GM18868 (cell line): ENCODE results near the gene INPP5A.

Experiments used
- ATAC-seq: cut with Tn5 transposase; IDR thresholded peaks from one replicate; pipeline ENCODE4 v1.9.1; 2021; ENCODE audit warnings: mild to moderate bottlenecking, moderate library complexity; ENCODE audit not compliant: unreplicated experiment

INPP5A gene

DNA sequence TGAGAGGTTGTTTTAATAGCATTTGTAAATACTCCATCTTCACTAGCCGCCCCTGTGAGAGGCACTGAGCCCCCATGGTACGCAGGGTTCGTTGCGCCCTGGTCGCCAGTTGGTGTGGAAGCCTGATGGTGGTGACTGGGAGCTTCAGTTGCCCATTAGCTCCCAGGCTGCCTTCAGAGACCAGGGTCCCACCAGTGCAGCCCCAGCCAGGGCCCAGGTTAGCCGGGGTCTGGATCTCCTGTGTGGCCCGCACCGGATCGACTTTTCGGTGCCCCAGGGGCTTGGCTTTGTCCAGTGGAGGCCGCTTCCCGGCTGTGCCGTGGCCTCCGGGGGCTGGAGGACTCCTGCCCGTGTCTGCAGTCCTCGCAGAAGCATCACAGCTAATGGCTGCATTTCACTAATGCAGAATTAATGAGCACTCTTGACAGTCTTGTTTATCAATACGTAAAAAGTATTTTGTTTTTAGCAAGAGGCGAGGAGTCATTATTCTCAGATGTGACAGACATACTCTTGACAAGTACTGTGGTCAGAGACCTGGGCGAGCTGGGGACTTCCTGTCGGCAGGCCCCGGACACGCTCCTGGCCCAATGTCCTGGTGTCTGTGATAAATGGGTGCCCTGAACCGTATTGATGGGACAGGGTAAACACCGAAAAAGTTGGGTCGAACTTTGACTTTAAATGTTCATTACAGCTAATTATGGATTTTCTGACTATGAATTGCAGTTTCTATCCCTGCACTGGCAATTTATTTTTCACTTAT lies 148.5 kb downstream of the INPP5A start:
- no peak for ATAC-seq

DNA sequence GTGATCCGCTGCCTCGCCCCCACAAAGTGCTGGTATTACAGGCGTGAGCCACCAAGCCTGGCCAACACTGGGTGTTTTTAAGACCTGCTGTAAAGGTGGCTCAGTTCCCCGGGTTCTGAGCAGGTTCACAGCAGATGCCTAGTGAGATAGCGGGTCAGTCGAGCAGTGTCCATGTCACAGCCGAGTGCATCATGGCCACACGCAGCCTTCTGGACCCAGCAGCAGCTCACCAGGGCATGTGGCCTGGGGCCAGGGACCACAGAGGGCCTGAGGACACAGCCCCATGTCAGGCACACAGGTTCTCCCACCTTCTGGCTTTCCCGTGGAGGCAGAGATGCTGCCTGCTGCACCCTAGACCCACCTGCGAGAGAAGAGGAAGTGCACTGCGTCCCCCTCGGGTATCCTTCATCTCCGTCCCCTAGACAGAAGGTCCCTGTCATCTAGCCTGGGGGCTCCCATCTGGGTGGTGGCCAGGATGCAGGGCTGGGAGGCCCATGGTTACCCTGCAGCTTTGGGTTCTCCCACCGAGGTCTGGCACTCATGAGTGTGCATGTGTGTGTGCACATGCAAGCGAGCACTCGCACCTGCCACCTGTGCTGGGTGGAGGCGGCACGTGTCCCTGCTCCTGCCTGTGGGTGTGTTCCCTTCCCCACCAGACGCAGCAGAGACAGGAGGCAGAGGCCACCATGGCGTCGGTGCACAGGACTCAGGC lies 149.8 kb downstream of the INPP5A start:
- ATAC-seq = no peak

DNA sequence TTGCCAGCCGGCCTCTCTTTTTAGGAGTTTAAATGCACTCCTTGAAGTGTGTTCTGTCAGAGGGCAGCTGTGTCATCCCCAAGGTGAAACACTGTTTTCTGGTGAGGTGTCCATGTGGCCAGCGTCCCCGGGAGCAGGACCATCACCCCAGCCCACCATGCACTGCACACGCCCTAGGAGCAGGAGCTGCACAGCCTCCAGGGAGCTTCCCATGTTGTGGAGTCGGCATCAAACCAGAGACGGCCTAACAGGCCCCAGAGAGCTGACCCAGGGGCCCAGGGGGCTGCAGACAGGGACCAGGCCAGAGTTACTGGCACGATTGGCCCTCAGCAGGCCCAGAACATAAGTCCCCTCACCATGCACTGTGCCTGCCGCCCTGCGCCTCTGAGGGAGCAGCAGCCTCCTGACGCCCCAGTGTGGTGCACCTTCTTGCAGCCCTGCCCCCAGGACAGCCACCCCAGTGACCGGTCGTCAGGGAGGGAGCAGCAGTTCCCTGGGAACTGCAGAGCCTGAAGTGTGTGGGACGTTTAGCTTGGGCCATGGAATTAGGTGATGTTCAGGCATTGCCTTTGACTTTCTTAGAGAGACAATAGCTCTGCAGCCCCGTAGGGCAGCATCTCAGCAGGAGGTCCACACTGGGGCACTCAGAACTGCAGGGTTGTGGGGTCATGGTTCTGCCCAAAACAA lies 150.4 kb downstream of the INPP5A start:
- ATAC-seq = no peak

DNA sequence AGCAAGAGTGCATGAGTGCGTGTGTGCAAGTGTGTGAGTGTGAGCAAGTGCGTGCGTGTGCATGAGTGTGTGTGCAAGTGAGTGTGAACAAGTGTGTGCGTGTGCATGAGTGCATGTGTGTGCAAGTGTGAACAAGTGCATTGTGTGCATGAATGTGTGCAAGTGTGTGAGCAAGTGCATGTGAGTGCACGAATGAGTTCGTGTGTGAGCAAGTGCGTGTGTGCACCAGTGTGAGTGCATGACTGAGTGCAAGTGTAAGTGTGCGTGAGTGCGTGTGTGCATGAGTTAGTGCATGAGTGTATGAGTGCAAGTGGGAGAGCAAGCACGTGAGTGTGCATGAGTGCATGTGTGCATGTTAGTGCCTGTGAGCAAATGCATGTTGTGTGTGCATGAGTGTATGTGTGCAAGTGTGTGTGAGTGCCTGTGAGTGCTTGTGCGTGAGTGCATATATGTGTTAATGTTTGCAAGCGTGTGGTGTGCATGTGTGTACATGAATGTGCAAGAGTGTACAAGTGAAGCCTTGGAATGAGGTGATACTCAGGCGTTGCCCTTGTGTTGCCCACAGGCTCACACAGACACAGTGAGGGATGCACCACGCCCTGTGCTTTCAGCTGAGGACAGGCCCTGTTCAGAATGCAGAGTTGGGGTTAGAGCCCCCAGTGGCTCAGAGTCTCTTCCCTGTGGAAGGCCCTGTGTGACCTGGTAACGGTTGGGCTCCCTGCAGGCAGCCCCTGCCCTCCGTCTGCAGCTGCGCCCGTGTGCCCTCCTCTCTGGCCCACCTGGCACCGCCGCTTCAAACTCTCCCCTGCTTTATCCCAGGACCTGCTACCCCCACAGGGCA lies 151.2 kb downstream of the INPP5A start:
- ATAC-seq = no peak

DNA sequence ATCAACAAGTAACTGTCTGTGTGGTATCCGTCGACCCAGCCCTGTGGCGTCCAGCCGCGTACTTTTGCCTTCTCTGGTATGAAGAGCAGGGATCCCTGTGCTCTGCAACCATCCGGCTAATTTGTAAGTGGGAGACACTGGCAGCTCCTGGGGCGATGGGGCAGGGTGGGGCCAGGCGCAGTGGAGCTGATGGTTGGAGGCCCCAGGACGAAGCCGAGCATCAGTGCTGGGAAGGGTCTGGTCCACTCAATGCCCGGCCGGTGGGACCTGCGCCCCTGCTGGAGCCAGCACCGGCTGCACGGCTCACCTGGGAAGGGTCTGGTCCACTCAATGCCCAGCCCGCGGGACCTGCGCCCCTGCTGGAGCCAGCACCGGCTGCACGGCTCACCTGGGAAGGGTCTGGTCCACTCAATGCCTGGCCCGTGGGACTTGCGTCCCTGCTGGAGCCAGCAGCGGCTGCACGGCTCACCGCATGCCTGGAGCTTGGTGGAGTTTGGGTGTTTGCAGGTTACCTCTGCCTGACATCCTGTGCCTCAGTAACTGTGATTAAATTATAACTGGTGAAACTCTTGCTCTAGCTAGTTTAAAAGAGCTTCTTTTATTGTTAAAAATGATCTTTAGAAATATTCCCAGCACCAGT lies 152.3 kb downstream of the INPP5A start:
- ATAC-seq = no peak

DNA sequence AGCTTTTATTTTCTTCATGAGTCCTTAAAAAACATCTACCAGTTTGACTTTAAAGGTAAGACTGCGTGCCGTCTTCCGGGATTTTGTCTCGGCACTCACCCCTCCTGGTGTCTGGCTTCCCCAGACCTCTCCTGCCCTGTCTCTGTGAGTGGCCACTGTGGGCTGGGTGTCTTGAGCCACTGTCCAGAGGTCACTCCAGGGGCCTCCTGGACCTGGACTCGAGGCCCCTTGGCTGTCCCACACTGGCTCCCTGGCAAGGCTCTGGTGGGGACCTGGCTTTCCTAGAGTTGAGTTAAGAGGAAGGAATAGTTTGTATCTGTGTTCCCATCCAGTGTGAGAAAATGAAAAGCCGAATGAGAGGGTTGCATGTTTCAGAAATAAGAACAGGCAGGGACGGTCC lies 152.8 kb downstream of the INPP5A start:
- ATAC-seq = no peak

DNA sequence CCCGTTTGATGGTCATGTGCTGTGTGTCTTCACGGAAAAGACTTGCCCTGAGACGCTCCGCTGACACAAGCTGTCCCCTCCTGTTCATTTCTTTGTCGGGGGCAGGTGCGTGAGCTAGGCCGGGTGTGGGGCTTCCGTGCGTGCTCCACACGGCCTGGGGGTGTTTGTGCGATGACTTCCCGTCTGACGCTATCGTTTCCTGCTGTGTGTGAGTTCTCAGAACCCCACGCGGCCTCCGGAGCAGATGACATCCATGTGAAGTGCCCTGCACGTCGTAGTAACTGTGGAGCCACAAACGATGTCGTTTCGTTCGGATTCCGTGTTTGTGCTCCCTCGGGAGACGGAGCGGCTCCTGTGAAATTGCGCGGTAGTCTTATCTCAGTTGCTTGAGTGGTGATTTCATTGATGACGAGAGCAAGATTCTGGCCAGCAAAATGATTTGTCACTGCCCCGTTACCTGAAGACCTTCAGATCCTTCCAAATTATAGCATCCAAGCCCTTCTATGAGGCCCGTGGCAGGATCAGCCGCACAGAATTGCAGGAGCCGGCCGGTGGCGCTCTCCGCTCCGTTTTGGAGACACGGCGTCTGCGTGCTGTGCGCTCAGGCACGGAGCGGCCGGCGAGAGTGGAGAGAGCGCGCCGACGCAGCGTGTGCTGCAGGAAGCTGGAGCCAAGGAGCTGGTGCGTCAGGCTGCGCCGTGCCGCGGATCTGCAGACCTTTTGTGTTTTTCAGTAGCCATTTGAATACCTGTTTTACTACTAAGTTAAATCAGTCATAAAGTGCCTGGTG lies 153.4 kb downstream of the INPP5A start:
- no peak for ATAC-seq

DNA sequence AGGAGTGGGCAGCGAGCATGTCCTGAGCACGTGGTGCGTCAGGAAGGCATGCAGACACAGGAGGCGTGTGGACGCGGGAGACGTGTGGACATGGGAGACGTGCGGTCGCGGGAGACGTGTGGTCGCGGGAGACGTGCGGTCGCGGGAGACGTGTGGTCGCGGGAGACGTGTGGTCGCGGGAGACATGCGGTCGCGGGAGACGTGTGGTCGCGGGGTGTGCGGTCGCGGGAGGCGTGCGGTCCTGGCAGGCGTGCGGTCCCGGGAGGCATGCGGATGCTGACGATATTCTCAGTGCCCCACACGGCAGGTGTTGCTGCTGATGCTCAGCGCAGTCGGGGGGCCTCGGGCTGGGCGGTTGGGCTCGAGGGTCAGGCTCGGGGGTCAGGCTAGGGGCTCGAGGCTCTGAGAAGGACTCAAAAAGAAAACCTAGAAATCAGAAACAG lies 154.1 kb downstream of the INPP5A start:
- ATAC-seq = no peak

DNA sequence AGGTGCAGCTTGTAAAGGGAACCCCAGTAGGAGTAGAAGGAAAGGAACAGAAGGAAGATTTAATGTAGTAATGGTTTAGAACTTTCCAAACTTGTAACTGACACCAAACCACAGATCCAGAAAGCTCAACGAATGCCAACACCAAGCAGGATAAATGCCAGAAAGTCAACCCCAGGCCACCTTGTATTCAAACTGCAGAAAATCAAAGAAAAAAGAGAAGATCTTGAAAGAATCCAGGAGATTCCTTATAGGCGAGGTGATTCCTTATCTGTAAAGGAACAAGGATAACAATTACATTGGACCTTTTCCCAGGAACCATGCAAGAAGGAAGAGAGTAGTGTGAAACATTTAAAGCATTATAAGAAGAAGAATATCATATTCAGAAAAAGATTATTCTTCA lies 154.7 kb downstream of the INPP5A start:
- no peak for ATAC-seq

DNA sequence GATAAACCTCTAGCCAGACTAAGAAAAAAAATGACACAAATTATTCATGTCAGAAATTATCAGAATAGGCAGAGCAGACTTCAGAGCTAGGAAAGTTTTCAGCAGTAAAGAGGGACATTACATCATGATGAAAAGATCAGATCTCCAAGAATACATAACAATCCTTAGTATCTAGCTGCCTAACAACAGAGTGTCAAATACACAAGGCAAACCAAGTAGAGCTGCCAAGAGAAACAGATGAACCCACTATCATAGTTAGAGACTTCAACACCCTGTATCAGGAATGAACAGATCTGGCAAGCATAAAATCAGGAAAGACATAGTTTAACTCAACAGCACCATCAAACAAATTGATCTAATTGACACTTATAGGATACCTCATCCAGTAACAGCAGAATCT lies 156.1 kb downstream of the INPP5A start:
- no peak for ATAC-seq

DNA sequence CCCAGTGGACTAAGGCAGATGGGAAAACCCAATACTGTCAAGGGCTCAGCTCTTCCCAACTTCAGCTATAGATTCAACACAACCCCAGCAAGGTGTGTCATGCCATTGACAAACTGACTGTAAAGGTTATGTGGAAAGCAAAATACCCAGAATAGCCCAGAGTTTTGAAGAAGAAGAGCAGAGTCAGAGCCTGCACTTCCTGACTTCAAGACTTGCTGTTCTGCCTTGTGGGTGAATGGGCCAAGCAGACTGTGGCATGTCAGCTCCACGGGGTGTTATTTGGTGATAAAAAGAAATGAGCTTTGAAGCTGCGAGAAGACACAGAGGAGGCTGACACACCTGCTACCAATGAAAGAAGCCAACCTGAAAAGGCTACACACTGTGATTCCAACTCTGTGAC lies 158.6 kb downstream of the INPP5A start:
- no peak for ATAC-seq

DNA sequence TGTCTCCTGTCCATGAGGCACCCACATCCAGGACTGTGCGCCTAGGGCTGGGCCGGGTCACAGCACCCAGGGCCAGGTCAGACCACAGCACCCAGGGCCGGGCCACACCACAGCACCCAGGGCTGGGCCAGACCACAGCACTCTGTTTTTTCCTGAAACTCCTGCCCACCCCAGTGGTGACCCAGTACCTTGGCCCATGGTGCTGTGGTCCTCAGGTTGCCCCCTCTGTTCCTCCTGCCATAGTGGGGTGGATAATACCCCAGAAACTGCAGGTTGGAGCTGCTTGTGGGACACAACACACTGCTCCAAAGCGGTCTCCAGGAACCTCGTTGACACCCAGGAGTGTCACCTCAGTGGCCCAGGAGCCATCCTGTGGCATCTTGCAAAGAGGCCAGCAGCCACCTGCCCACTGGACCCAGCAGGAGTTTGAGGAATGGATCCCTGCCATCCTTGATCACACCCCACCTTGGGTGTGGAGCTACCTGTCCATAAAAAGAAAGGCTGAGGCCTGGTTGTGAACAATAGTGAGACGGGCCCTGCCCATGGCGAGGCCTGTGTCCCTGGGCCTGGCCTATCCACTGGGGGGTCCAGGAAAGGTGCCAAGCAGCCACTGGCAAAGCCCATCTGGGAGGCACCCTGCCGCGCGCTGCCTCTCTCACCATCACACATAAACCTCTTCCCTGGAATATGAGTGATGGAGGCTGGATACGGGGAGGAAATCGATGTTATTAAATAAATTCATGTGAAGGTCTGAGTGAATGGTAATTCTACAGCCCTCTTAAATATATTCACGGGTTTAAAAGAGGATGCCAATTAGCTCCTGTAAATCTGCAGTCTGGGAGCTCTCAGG lies 159.4 kb downstream of the INPP5A start:
- ATAC-seq = no peak

DNA sequence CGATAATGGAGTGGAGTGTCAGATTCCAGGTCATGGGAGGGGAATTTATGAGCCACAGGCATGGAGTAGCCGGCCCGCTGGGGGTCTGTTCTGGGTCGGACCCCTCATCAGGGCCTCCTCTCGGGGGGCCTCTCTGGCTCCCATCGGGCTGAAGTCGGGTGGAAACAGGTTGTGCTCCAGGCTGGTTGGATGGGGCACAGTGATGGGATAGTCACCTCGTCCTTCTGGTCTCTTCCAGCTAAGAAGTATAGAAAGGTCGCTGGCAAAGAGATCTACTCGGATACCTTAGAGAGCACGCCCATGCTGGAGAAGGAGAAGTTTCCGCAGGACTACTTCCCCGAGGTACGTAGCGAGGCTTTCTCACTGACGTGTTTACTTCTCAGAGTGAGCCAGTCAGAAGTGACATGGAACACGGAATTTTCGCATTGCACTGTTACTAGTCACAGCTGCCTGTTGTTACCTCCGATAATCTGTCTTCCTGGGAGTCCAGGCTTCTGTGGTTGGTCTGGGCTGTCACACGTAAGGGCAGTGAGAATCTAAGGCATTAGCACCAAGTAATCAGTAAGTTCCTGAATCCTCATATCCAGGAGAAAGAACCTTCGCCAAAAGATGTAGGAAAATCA lies 160.1 kb downstream of the INPP5A start:
- no peak for ATAC-seq

DNA sequence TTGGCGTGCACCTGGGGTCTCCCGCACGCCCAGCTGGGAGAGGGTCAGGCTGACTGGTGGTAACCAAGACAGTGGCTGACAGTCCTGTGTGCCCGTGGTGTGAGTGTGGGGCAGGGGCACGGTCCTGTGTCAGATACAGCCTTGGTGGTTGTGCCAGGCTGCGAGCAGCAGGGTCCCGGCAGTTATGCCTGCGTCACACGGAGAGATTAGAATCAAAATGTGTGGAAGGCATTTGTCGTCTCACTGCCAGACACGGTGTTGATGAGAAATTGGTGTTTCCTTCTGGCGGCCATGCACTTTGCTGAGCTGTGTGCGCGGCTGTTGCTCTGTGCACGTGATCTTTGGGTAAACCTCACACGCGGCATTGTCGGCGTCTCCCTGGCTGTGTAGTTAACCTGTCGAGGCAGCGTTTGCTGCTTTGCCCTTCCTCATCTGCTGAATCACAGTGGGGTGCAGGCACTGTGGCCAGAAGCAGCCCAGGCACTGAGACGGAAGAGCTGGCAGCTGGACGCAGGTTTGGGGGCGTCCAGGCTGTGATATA lies 160.7 kb downstream of the INPP5A start:
- ATAC-seq = no peak

DNA sequence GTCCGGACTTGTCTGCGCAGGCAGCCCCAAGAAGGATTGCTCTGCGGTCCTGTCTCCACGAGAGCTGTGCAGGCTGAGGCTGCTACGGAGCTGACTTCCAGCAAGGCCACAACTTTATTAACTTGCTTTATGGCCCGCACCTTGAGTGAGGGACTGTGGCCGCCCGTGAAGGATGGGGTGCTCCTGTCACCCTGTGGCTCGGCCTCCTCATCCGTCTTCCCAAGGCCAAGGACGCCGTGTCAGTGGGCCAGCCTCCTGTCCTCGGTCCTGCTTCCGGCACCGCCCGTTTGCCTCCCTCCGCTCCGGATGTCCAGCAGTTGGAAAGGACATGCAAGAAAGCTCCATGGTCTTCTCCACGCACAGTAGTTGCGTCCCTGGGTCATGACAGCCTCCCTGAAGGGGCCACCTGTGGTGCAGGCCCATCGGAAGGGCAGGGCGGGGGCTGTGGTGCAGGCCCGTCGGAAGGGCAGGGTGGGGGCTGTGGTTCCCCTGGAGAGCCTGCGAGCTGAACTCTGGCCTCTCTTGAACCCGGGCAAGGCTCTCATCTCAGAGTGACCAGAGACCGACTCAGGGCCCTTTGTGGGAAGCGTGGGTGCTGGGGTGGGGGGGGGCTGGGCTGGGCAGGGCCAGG lies 161.3 kb downstream of the INPP5A start:
- no peak for ATAC-seq

DNA sequence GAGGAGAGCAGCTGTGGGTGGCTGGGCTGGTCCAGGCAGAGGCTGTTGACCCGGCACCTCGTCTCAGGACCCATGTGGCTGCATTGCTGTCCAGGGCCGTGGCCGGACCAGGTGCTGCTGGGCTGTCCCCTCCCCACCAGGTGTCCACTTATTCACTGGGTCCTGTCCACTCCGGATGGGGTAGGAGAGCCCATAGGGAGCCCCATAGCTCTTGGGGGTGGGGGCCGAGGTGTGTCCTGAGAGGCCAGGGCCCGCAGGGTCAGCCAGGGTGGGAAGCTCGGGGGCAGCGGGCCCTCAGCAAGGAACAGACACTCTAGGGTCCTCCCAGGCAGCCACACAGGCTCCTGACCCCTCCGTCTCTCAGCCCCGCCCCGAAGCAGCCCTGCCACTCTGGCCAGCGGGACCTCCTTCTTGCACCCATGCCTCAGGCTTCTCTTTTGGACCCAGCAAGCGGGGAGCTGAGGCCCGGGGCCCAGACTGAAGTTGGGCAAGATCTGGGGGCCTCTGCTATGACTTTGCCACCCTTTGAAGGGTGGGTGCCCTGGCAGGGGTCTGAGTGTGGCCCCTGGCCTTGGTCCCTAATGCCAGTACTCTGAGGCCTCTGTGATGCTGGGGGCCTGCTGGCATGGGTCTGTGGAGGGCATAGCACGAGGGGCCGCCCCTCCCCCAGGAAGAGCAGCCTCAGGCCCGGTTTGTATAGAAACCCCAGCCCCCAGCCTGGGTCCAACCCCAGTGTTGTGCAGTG lies 162.0 kb downstream of the INPP5A start:
- no peak for ATAC-seq
